ENCODE measurements around the gene B9D1. TPM values are rescaled to one million over a fixed set of nuclear protein-coding genes. Genes with fewer than 3 reads are reported as not detected.
A peak's percentile ranks its signal among the peaks of the same experiment; 100 is the strongest.

Gene B9D1
- total and polyA plus RNA-seq, 2 donors from 2014 or later, result 32.1 to 67.5 TPM

GRCh38 chr17:19341211-19341631 lies 21.3 kb downstream of the B9D1 start:
- TF ChIP-seq CTCF (IDR thresholded peaks at IDR 0.05; ENCODE audit: borderline replicate concordance, extremely low read depth, insufficient read depth), result no peak
- peak in 1 of 5 donors; percentile 33 for DNase-seq
- Histone ChIP-seq H3K4me3 (ENCODE audit: low read length in 3 of 3) (no peak overlapping the region), H3K4me1 (ENCODE audit: control insufficient read depth in 2 of 3, insufficient read depth in 2 of 3, low read depth in 1 of 3, low read length in 3 of 3) (peaks cover 0 to 16% (median 10%) of the 10 kb centered on the region in 3 donors), H3K9ac (ENCODE audit: low read length in 3 of 3) (no peak overlapping the region), H3K27ac (ENCODE audit: low read depth in 2 of 2, low read length in 2 of 2) (no peak overlapping the region), H3K36me3 (ENCODE audit: control insufficient read depth in 2 of 3, insufficient read depth in 3 of 3, low read length in 3 of 3) (no peaks in the 10 kb centered on the region), H3K9me3 (ENCODE audit: control insufficient read depth in 2 of 3, insufficient read depth in 1 of 3, low read length in 3 of 3) (no peaks in the 10 kb centered on the region), H3K27me3 (ENCODE audit: control insufficient read depth, insufficient read depth, low read length) (no peaks in the 10 kb centered on the region)
- no peak for FAIRE-seq
- intact Hi-C loops (cut with DNase I), result no loop called here

GRCh38 chr17:19339341-19339815 lies 23.1 kb downstream of the B9D1 start:
- intact Hi-C loops (cut with DNase I), result no loop called here
- no peak for TF ChIP-seq CTCF (IDR thresholded peaks at IDR 0.05; ENCODE audit: borderline replicate concordance, extremely low read depth, insufficient read depth)
- no peaks in the 10 kb centered on the region for H3K9me3 ChIP-seq (ENCODE audit: control insufficient read depth in 2 of 3, insufficient read depth in 1 of 3, low read length in 3 of 3)
- no peak overlapping the region for H3K9ac ChIP-seq (ENCODE audit: low read length in 3 of 3)
- H3K27ac ChIP-seq (ENCODE audit: low read depth in 2 of 2, low read length in 2 of 2), result no peak overlapping the region
- H3K36me3 ChIP-seq (ENCODE audit: control insufficient read depth in 2 of 3, insufficient read depth in 3 of 3, low read length in 3 of 3), result no peaks in the 10 kb centered on the region
- H3K4me1 ChIP-seq (ENCODE audit: control insufficient read depth in 2 of 3, insufficient read depth in 2 of 3, low read depth in 1 of 3, low read length in 3 of 3), result peaks cover 0 to 14% (median 6%) of the 10 kb centered on the region in 3 donors
- no peaks in the 10 kb centered on the region for H3K27me3 ChIP-seq (ENCODE audit: control insufficient read depth, insufficient read depth, low read length)
- no peak for DNase-seq
- no peak for FAIRE-seq
- no peak overlapping the region for H3K4me3 ChIP-seq (ENCODE audit: low read length in 3 of 3)

GRCh38 chr17:19338031-19338990 lies 24.2 kb downstream of the B9D1 start:
- H3K9ac ChIP-seq (ENCODE audit: low read length in 3 of 3), result no peak overlapping the region
- peaks cover 0 to 14% (median 6%) of the 10 kb centered on the region in 3 donors for H3K4me1 ChIP-seq (ENCODE audit: control insufficient read depth in 2 of 3, insufficient read depth in 2 of 3, low read depth in 1 of 3, low read length in 3 of 3)
- no peak overlapping the region for H3K27ac ChIP-seq (ENCODE audit: low read depth in 2 of 2, low read length in 2 of 2)
- FAIRE-seq (no peak), DNase-seq (peak in 4 of 5 donors; percentile 76 to 80 (median 78))
- H3K27me3 ChIP-seq (ENCODE audit: control insufficient read depth, insufficient read depth, low read length), result no peaks in the 10 kb centered on the region
- no peak overlapping the region for H3K4me3 ChIP-seq (ENCODE audit: low read length in 3 of 3)
- TF ChIP-seq CTCF (IDR thresholded peaks at IDR 0.05; ENCODE audit: borderline replicate concordance, extremely low read depth, insufficient read depth), result peak; percentile 57
- H3K9me3 ChIP-seq (ENCODE audit: control insufficient read depth in 2 of 3, insufficient read depth in 1 of 3, low read length in 3 of 3), result no peaks in the 10 kb centered on the region
- intact Hi-C loops (cut with DNase I), result no loop called here
- H3K36me3 ChIP-seq (ENCODE audit: control insufficient read depth in 2 of 3, insufficient read depth in 3 of 3, low read length in 3 of 3), result no peaks in the 10 kb centered on the region
